HCT116 (cell line): ENCODE results near the gene TRIM65.

Source experiments
- CBX3 ChIP-seq: IDR thresholded peaks from 2 replicates; pipeline ENCODE4 v1.6.1; 2012; ENCODE audit warnings: low read depth
- CEBPB ChIP-seq: IDR thresholded peaks from 2 replicates; pipeline ENCODE4 v1.6.1; 2012; ENCODE audit warnings: low read depth
- ELF1 ChIP-seq: IDR thresholded peaks from 2 replicates; pipeline ENCODE4 v1.6.1; 2012; ENCODE audit warnings: low read depth, borderline replicate concordance
- EZH2 ChIP-seq: fragments of 200-600 bp; sonication (generic); IDR thresholded peaks from 2 replicates; pipeline ENCODE4 v1.6.1; 2017; ENCODE audit warnings: antibody characterized with exemption, mixed run types
- MAX ChIP-seq: IDR thresholded peaks from 2 replicates; pipeline ENCODE4 v1.6.1; 2012
- POLR2A ChIP-seq: IDR thresholded peaks from 2 replicates; pipeline ENCODE4 v1.7.0; 2011; ENCODE audit warnings: borderline replicate concordance; ENCODE audit not compliant: insufficient read depth, insufficient read length; ENCODE audit errors: extremely low read depth
- POLR2AphosphoS5 ChIP-seq: IDR thresholded peaks from 2 replicates; pipeline ENCODE4 v1.6.1; 2011; ENCODE audit warnings: mild to moderate bottlenecking, low read depth, low read length, moderate library complexity
- RAD21 ChIP-seq: IDR thresholded peaks from 2 replicates; pipeline ENCODE4 v1.6.1; 2012; ENCODE audit warnings: low read depth, mild to moderate bottlenecking
- SIN3A ChIP-seq: IDR thresholded peaks from 2 replicates; pipeline ENCODE4 v1.6.1; 2012; ENCODE audit warnings: low read depth
- SP1 ChIP-seq: IDR thresholded peaks from 2 replicates; pipeline ENCODE4 v1.6.1; 2012; ENCODE audit warnings: low read depth
- TCF7L2 ChIP-seq: IDR thresholded peaks from 2 replicates; pipeline ENCODE4 v1.7.0; 2011; ENCODE audit warnings: borderline replicate concordance, inconsistent platforms; ENCODE audit not compliant: insufficient read depth, insufficient read length; ENCODE audit errors: extremely low read depth
- YY1 ChIP-seq: IDR thresholded peaks from 2 replicates; pipeline ENCODE4 v1.6.1; 2011; ENCODE audit warnings: low read length, low read depth, moderate library complexity, mild to moderate bottlenecking; ENCODE audit not compliant: insufficient replicate concordance; ENCODE audit errors: extremely low read depth
- TF ChIP-seq, protein P1 (sequence below), 3 experiments: fragments of 200-600 bp in 1 of 3; sonication (generic) in 1 of 3; IDR thresholded peaks in 2 of 3; conservative IDR thresholded peaks in 1 of 3; 2 replicates each; pipeline ENCODE4 v1.5.1; 2012 to 2017; ENCODE audit warnings: low read depth in 2 of 3, low read length in 2 of 3, antibody characterized with exemption in 1 of 3, borderline replicate concordance in 1 of 3, control low read depth in 1 of 3, mild to moderate bottlenecking in 1 of 3, mixed read lengths in 1 of 3, mixed run types in 1 of 3, moderate library complexity in 1 of 3; ENCODE audit not compliant: insufficient read depth in 1 of 3
- TF ChIP-seq, protein P2 (sequence below): IDR thresholded peaks from 2 replicates; pipeline ENCODE4 v1.6.1; 2012

DNA sequence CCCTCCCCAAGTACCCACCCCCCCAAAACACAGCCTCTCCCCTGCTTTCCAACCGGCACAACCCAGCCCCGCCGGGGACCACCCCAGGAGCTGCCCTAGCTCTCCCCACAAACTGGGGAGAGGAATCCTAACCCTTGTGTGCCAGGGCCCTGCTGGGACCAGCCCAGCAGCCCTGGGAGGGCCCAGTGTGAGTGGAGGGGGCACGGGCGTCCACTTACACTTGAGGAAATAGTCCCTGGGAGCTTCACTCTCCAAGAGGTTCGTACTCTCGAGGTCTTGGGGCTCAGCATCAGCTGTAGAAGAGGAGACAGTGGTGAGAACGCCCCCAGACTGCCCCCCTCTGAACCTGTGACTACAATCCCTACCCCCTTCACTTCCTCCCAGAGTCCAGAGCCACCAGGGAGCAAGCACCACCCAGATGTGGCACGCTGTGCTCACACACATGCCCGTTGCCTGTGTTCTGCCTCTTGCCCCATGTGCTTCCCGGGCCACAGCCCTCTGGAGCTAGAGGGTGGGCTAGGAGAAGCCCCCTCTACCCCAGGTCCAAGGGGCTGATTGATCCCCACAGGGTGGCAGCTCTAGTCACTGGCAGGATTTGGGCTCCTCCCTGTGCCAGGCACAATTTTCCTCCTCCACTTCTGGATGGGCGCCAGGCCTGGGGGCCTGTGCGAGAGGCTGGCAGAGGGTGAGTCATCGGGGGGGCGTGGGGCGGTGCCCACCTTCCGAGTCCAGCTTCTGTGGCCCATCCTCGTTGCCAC is 21.4 kb downstream of the TRIM65 start:
- TF ChIP-seq TCF7L2 (no peak), CEBPB (no peak), POLR2A (no peak), CBX3 (no peak), POLR2AphosphoS5 (no peak; the same call in 1 of the 2 replicates), ELF1 (no peak), EZH2 (no peak), SP1 (no peak), SIN3A (no peak), RAD21 (no peak), MAX (no peak), YY1 (no peak)
- TF ChIP-seq, protein P1, sequence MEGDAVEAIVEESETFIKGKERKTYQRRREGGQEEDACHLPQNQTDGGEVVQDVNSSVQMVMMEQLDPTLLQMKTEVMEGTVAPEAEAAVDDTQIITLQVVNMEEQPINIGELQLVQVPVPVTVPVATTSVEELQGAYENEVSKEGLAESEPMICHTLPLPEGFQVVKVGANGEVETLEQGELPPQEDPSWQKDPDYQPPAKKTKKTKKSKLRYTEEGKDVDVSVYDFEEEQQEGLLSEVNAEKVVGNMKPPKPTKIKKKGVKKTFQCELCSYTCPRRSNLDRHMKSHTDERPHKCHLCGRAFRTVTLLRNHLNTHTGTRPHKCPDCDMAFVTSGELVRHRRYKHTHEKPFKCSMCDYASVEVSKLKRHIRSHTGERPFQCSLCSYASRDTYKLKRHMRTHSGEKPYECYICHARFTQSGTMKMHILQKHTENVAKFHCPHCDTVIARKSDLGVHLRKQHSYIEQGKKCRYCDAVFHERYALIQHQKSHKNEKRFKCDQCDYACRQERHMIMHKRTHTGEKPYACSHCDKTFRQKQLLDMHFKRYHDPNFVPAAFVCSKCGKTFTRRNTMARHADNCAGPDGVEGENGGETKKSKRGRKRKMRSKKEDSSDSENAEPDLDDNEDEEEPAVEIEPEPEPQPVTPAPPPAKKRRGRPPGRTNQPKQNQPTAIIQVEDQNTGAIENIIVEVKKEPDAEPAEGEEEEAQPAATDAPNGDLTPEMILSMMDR (IDR thresholded peaks at IDR 0.05 in 2 of 3, conservative IDR thresholded peaks at IDR 0.05 in 1 of 3; ENCODE audit: borderline replicate concordance in 1 of 3, insufficient read depth in 1 of 3, low read depth in 2 of 3, low read length in 2 of 3), result no peak
- TF ChIP-seq, protein P2, sequence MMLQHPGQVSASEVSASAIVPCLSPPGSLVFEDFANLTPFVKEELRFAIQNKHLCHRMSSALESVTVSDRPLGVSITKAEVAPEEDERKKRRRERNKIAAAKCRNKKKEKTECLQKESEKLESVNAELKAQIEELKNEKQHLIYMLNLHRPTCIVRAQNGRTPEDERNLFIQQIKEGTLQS, result no peak
